Measurements from ENCODE around the gene EPB41L2.

- no peak for TF ChIP-seq CTCF (IDR thresholded peaks at IDR 0.05)
- no peak for TF ChIP-seq POLR2A (IDR thresholded peaks at IDR 0.05)
Observed at GRCh38 chr6:130849594-130849993, 213.5 kb downstream of the EPB41L2 start.

Measured in body of pancreas (tissue), 4 donors.